Measurements from ENCODE around the gene APLP2. TPM values are rescaled to one million over a fixed set of nuclear protein-coding genes. Genes with fewer than 3 reads are reported as not detected.

Gene APLP2
- total and polyA plus RNA-seq, 9 of the 15 experiments (the other 6 are each of a cell fraction or from before 2014, with no cell fraction given) = 17.4 to 164 (median 118) TPM

DNA sequence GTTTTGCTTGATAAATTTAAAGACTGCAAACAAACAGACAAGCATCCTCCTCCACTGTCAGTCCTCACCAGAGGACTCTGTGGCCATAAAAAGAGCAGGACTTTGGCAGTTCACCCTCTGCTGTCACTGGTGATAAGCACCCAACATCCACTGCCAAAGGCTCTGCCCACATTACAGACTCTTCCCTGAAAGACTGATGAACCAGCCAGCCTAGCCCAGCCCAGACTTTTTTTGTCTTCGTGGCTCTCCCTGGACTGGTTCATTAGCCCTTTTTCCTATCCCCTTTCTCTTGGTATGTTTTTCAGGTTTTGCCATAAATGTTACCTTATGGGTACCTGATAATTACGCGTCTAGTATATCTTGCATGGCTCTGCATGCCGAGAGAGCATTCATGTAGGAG lies 104.9 kb downstream of the APLP2 start (continued):
- TF ChIP-seq ZNF239 (CRISPR knock-in tag; IDR thresholded peaks at IDR 0.05) (no peak), HDGF (IDR thresholded peaks at IDR 0.05) (no peak), CBFA2T3 (IDR thresholded peaks at IDR 0.05) (peak; percentile 46; the same call in 1 of the 2 replicates), ZNF384 (IDR thresholded peaks at IDR 0.05; ENCODE audit: low read depth, low read length) (no peak), BRF1 (IDR thresholded peaks at IDR 0.05; ENCODE audit: borderline replicate concordance, extremely low read depth, insufficient read length) (no peak)

DNA sequence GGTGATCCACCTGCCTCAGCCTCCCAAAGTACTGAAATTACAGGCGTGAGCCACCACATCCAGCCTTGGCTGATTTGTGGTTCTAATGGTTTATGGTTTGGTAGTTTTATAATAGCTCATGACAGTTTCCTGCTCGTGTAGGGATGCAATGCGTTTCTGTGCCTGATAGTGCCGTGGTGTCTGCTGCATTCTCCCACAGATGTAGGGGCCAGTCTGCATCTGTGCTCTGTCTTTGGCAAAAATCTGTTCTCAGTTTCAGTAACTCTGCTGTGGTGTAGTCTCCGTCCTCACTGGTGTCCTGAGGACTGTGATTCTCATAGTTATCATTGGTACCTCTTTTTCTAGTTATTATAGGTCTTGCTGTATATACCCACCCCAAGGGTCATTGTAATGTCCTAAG lies 106.2 kb downstream of the APLP2 start:
- Histone ChIP-seq H4K20me1 (replicated peaks; ENCODE audit: control insufficient read depth, insufficient read depth, low read length) (no peaks in the 10 kb centered on the region; the same call in 1 of the 2 replicates), H3K27me3 (ENCODE audit: control insufficient read depth in 2 of 2, insufficient read depth in 2 of 2, low read length in 2 of 2) (peaks cover 57 to 75% of the 10 kb centered on the region in 2 experiments), H3K9me3 (replicated peaks; ENCODE audit: control insufficient read depth, insufficient read depth, low read depth, low read length) (no peaks in the 10 kb centered on the region), H2AFZ (ENCODE audit: low read depth, low read length) (no peak overlapping the region), H3K4me2 (ENCODE audit: insufficient read depth, low read length) (no peak overlapping the region), H3K27ac (ENCODE audit: extremely low read depth, low read depth, low read length) (no peak overlapping the region), H3K79me2 (ENCODE audit: control insufficient read depth, insufficient read depth, low read length) (no peaks in the 10 kb centered on the region), H3K36me3 (ENCODE audit: control insufficient read depth, insufficient read depth, low read length) (no peaks in the 10 kb centered on the region), H3K9me1 (ENCODE audit: control insufficient read depth, insufficient read depth, low read length) (no peaks in the 10 kb centered on the region), H3K4me1 (replicated peaks in 1 of 2; ENCODE audit: control insufficient read depth in 2 of 2, insufficient read depth in 2 of 2, low read length in 2 of 2) (peaks cover 0 to 3% of the 10 kb centered on the region in 2 experiments; a peak in 1 of 5 replicates), H3K4me3 (no peak overlapping the region), H3K9ac (ENCODE audit: insufficient read depth in 1 of 2, low read depth in 2 of 2, low read length in 2 of 2) (no peak overlapping the region)
- no peak for DNase-seq (ENCODE audit: extremely low read depth in 1 of 4, low spot score in 3 of 4)
- ChIA-PET POLR2A (no interaction called here), CTCF (ENCODE audit: low intra/inter-chr PET ratio) (no interaction called here)
- no TSS peak for BruUV-seq (replicated peaks)
- 5% methylated on average over 5 of the region's 5 CpGs for WGBS (ENCODE audit: insufficient coverage, low coverage, missing lambda C conversion rate)
- intact Hi-C loops (cut with micrococcal nuclease) (no loop called here), in situ Hi-C loops (cut with MboI) (no loop called here)
- ATAC-seq = no peak
- no peak for FAIRE-seq
- TF ChIP-seq MECOM (CRISPR knock-in tag; IDR thresholded peaks at IDR 0.05) (no peak), ZKSCAN3 (CRISPR knock-in tag; IDR thresholded peaks at IDR 0.05) (no peak), MXI1 (IDR thresholded peaks at IDR 0.05; ENCODE audit: low read depth, low read length) (no peak), ZNF23 (CRISPR knock-in tag; IDR thresholded peaks at IDR 0.05) (no peak), STAT5A (IDR thresholded peaks at IDR 0.05; ENCODE audit: borderline replicate concordance, low read length) (no peak), BRF1 (IDR thresholded peaks at IDR 0.05; ENCODE audit: borderline replicate concordance, extremely low read depth, insufficient read length) (no peak), HNRNPL (IDR thresholded peaks at IDR 0.05; ENCODE audit: low read depth, low read length) (no peak), MIER1 (IDR thresholded peaks at IDR 0.05; ENCODE audit: low read depth) (no peak), LARP7 (IDR thresholded peaks at IDR 0.05) (no peak), ZNF668 (CRISPR knock-in tag; IDR thresholded peaks at IDR 0.05) (no peak), RBM15 (IDR thresholded peaks at IDR 0.05; ENCODE audit: insufficient read depth, low read length) (no peak), SNRNP70 (optimal IDR thresholded peaks at IDR 0.05; ENCODE audit: low read depth, low read length) (no peak)
- TF ChIP-seq, protein P1, sequence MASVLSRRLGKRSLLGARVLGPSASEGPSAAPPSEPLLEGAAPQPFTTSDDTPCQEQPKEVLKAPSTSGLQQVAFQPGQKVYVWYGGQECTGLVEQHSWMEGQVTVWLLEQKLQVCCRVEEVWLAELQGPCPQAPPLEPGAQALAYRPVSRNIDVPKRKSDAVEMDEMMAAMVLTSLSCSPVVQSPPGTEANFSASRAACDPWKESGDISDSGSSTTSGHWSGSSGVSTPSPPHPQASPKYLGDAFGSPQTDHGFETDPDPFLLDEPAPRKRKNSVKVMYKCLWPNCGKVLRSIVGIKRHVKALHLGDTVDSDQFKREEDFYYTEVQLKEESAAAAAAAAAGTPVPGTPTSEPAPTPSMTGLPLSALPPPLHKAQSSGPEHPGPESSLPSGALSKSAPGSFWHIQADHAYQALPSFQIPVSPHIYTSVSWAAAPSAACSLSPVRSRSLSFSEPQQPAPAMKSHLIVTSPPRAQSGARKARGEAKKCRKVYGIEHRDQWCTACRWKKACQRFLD (CRISPR knock-in tag; IDR thresholded peaks at IDR 0.05) = no peak
- TF ChIP-seq, protein P2, sequence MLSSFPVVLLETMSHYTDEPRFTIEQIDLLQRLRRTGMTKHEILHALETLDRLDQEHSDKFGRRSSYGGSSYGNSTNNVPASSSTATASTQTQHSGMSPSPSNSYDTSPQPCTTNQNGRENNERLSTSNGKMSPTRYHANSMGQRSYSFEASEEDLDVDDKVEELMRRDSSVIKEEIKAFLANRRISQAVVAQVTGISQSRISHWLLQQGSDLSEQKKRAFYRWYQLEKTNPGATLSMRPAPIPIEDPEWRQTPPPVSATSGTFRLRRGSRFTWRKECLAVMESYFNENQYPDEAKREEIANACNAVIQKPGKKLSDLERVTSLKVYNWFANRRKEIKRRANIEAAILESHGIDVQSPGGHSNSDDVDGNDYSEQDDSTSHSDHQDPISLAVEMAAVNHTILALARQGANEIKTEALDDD (IDR thresholded peaks at IDR 0.05) = no peak
- TF ChIP-seq, protein P3, sequence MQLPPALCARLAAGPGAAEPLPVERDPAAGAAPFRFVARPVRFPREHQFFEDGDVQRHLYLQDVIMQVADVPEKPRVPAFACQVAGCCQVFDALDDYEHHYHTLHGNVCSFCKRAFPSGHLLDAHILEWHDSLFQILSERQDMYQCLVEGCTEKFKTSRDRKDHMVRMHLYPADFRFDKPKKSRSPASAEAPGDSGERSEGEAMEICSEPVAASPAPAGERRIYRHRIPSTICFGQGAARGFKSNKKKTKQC (CRISPR knock-in tag; IDR thresholded peaks at IDR 0.05) = no peak
- TF ChIP-seq, protein P4, sequence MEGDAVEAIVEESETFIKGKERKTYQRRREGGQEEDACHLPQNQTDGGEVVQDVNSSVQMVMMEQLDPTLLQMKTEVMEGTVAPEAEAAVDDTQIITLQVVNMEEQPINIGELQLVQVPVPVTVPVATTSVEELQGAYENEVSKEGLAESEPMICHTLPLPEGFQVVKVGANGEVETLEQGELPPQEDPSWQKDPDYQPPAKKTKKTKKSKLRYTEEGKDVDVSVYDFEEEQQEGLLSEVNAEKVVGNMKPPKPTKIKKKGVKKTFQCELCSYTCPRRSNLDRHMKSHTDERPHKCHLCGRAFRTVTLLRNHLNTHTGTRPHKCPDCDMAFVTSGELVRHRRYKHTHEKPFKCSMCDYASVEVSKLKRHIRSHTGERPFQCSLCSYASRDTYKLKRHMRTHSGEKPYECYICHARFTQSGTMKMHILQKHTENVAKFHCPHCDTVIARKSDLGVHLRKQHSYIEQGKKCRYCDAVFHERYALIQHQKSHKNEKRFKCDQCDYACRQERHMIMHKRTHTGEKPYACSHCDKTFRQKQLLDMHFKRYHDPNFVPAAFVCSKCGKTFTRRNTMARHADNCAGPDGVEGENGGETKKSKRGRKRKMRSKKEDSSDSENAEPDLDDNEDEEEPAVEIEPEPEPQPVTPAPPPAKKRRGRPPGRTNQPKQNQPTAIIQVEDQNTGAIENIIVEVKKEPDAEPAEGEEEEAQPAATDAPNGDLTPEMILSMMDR (IDR thresholded peaks at IDR 0.05 in 2 of 3, conservative IDR thresholded peaks at IDR 0.05 in 1 of 3; ENCODE audit: insufficient read depth in 2 of 3, low read depth in 1 of 3, low read length in 3 of 3) = no peak
